Smooth muscle cell (in vitro differentiated cells): ENCODE measurements around the gene SRSF4. TPM values are rescaled to one million over a fixed set of nuclear protein-coding genes. Genes with fewer than 3 reads are reported as not detected.

Source experiments
- DNase-seq: peaks from one replicate; lab custom pipeline; 2025; ENCODE audit not compliant: unreplicated experiment; lab: John Stamatoyannopoulos, UW
- H2AFZ ChIP-seq: fragments of 200-600 bp; sonication (generic); 2 replicates; pipeline ENCODE4 v1.6.0; 2016; ENCODE audit warnings: antibody characterized with exemption, low read depth, mild to moderate bottlenecking
- H3F3A ChIP-seq: fragments of 200-600 bp; sonication (generic); 2 replicates; pipeline ENCODE4 v1.6.0; 2017; ENCODE audit warnings: antibody characterized with exemption, low read depth
- H3K27ac ChIP-seq: fragments of 200-600 bp; sonication (generic); 2 replicates; pipeline ENCODE4 v1.5.1; 2016; ENCODE audit warnings: low read depth, mild to moderate bottlenecking
- H3K27me3 ChIP-seq: fragments of 200-600 bp; sonication (generic); 2 replicates; pipeline ENCODE4 v1.6.1; 2016; ENCODE audit warnings: low read depth, mild to moderate bottlenecking
- H3K36me3 ChIP-seq: fragments of 200-600 bp; sonication (generic); 2 replicates; pipeline ENCODE4 v1.5.1; 2016; ENCODE audit warnings: low read depth
- H3K4me1 ChIP-seq: fragments of 200-600 bp; sonication (generic); 2 replicates; pipeline ENCODE4 v1.5.1; 2016; ENCODE audit warnings: low read depth
- H3K4me2 ChIP-seq: fragments of 200-600 bp; sonication (generic); 2 replicates; pipeline ENCODE4 v1.6.0; 2016; ENCODE audit warnings: mild to moderate bottlenecking
- H3K4me3 ChIP-seq: fragments of 200-600 bp; sonication (generic); 2 replicates; pipeline ENCODE4 v1.5.1; 2016; ENCODE audit warnings: mild to moderate bottlenecking
- H3K79me2 ChIP-seq: fragments of 200-600 bp; sonication (generic); 2 replicates; pipeline ENCODE4 v1.6.0; 2016; ENCODE audit warnings: low read depth, mild to moderate bottlenecking
- H3K9ac ChIP-seq: fragments of 200-600 bp; sonication (generic); 2 replicates; pipeline ENCODE4 v1.6.0; 2016; ENCODE audit warnings: low read depth
- H3K9me3 ChIP-seq: fragments of 200-600 bp; sonication (generic); replicated peaks from 2 replicates; pipeline ENCODE4 v1.5.1; 2016; ENCODE audit warnings: low read depth
- H4K20me1 ChIP-seq: fragments of 200-600 bp; sonication (generic); 2 replicates; pipeline ENCODE4 v1.6.0; 2016; ENCODE audit warnings: low read depth
- WGBS: methylation state at CpG from one replicate; pipeline ENCODE4 v1.1.7; 2016; ENCODE audit warnings: low lambda C conversion rate; 5-methylcytosine and 5-hydroxymethylcytosine counted together
- polyA plus RNA-seq: library from polyadenylated mRNA; unstranded; fragments of >200 nt; fragmentation: Nextera tagmentation; extraction: Ambion mirVana; gene quantifications from 2 replicates; pipeline ENCODE4 v1.2.1, GENCODE V29; 2016
- total RNA-seq: library from RNA; depleted of rRNA; stranded (reverse); fragments of >200 nt; gene quantifications from 2 replicates; pipeline ENCODE4 v1.2.3, GENCODE V29; 2014
- TF ChIP-seq, protein P1 (sequence below): fragments of 200-600 bp; sonication (generic); IDR thresholded peaks from 2 replicates; pipeline ENCODE4 v1.5.1; 2017; ENCODE audit warnings: borderline replicate concordance, mild to moderate bottlenecking, antibody characterized with exemption; ENCODE audit not compliant: insufficient read depth, poor library complexity, severe bottlenecking

The SRSF4 gene
- total and polyA plus RNA-seq, 2 experiments from 2014 or later = 53.9 to 98.7 TPM

DNA sequence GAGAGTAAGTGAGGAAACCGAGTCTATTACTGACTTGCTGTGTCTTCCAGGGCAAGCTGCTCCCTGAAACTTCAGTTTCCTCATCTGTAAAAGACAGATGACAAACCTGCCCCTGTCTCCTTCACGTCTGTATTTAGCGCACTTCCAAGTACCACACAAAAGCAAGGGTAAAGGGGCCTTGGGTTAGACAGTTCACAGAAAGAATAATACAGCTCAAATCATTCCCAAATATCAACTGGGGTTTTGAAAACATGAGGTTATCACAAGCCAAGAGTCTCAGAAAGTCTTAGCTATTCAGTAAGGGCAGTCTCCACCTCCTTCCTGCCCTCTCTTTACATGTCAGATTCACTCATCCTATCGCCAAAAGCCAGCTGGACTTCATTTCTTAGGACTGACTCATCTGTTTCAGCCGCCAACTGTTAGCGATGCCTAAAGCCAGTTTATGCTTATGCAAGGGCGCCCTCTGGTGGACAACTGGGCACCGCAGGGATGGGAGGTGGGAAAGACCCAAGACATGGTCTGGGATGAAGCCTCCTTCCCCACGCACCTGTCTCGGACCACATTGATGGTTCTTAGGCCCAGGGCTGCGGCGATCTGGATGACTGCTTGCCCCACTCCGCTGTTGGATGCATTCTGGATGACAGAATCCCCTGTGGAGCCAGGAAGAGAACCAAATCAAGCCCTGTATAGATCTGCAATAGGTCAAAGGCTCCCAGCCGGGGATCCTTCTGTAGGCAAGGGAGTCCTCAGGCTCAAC, 21.1 kb upstream of the SRSF4 start:
- H3K27me3 ChIP-seq = no peaks in the 10 kb centered on the region
- 24% methylated on average over 14 of the region's 14 CpGs for WGBS
- H3K79me2 ChIP-seq = no peaks in the 10 kb centered on the region
- no peaks in the 10 kb centered on the region for H3K9me3 ChIP-seq
- H3K9ac ChIP-seq = peak overlapping the region; percentile 72
- H3K27ac ChIP-seq = peak overlapping the region; percentile 98
- no peaks in the 10 kb centered on the region for H3K36me3 ChIP-seq
- peak overlapping the region; percentile 59 for H3K4me2 ChIP-seq
- H3K4me1 ChIP-seq = peaks cover 7% of the 10 kb centered on the region
- peak; percentile 85 for DNase-seq
- peak overlapping the region; percentile 42 for H2AFZ ChIP-seq
- H3K4me3 ChIP-seq = no peak overlapping the region
- no peaks in the 10 kb centered on the region for H4K20me1 ChIP-seq
- peaks cover 18% of the 10 kb centered on the region for H3F3A ChIP-seq
- TF ChIP-seq, protein P1, sequence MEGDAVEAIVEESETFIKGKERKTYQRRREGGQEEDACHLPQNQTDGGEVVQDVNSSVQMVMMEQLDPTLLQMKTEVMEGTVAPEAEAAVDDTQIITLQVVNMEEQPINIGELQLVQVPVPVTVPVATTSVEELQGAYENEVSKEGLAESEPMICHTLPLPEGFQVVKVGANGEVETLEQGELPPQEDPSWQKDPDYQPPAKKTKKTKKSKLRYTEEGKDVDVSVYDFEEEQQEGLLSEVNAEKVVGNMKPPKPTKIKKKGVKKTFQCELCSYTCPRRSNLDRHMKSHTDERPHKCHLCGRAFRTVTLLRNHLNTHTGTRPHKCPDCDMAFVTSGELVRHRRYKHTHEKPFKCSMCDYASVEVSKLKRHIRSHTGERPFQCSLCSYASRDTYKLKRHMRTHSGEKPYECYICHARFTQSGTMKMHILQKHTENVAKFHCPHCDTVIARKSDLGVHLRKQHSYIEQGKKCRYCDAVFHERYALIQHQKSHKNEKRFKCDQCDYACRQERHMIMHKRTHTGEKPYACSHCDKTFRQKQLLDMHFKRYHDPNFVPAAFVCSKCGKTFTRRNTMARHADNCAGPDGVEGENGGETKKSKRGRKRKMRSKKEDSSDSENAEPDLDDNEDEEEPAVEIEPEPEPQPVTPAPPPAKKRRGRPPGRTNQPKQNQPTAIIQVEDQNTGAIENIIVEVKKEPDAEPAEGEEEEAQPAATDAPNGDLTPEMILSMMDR = peak; percentile 96

DNA sequence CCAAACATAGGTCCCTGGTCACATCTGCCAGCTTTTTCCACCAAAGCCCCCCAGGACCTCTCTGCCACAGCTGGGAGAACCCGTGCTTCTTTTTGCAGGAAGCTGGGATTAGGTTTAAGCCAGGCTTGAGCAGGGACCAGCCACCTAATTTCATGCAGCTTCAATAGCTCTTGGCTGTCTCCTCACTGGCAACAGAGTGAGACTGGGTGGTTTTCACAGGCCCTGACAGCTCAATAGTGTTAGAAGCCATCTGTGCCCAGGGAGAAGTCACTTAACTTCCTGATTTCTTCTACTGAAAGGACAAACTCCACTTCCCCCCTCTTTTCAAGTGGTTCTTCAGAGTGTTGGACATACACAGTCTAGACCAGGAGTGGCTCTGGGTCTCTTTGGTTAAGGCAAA, 20.4 kb upstream of the SRSF4 start:
- 13% methylated on average over 1 of the region's 1 CpG for WGBS
- Histone ChIP-seq H3K27me3 (no peaks in the 10 kb centered on the region), H3K79me2 (no peaks in the 10 kb centered on the region), H3K4me2 (peak overlapping the region; percentile 59), H3K27ac (peak overlapping the region; percentile 98), H3F3A (peaks cover 18% of the 10 kb centered on the region), H3K9ac (peak overlapping the region; percentile 72), H2AFZ (peak overlapping the region; percentile 42), H3K4me1 (peaks cover 7% of the 10 kb centered on the region), H3K36me3 (no peaks in the 10 kb centered on the region), H4K20me1 (no peaks in the 10 kb centered on the region), H3K4me3 (no peak overlapping the region), H3K9me3 (no peaks in the 10 kb centered on the region)
- TF ChIP-seq, protein P1 = no peak
- DNase-seq = no peak

DNA sequence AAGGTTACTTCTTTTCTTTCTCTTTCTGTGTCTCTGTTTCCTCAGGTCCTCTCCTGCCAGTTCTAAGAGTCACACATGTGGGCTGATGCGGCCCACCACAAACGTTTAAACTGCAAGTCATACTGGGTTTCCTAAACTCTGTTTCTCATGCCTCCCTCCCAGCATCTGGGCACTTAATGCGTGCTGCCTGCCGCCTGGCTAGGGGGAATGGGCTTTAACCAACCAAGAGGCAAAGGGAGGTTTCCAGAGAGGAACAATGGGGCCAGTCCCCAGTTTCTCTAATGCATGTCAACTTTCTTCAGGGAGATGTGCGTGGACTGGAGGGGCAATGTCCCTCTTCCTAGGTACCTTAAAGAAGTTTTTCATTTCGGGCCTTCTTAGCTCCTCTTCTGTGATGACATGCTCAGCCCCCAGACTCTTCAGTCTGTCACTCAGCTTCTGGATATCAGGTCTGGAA, 19.9 kb upstream of the SRSF4 start:
- Histone ChIP-seq H3F3A (peaks cover 18% of the 10 kb centered on the region), H2AFZ (no peak overlapping the region), H3K9ac (peak overlapping the region; percentile 72), H3K27ac (peak overlapping the region; percentile 98), H3K4me2 (peak overlapping the region; percentile 59), H3K27me3 (no peaks in the 10 kb centered on the region), H3K9me3 (no peaks in the 10 kb centered on the region), H3K79me2 (no peaks in the 10 kb centered on the region), H3K4me1 (peaks cover 7% of the 10 kb centered on the region), H3K36me3 (no peaks in the 10 kb centered on the region), H4K20me1 (no peaks in the 10 kb centered on the region), H3K4me3 (no peak overlapping the region)
- no peak for DNase-seq
- 58% methylated on average over 6 of the region's 6 CpGs for WGBS
- TF ChIP-seq, protein P1 = no peak
